T1000 (cell line): ENCODE measurements around the gene EMC10.
"Not testable (repeated sequence)": the region's sequence is repeated elsewhere in the genome, so short reads cannot be mapped to it uniquely, and the experiment has no call there.

Experiments
- DNase-seq: peaks from one replicate; lab custom pipeline; 2025; ENCODE audit warnings: mixed read lengths; lab: John Stamatoyannopoulos, UW

The EMC10 gene

GRCh38 chr19:50451223-50451534 lies 25.1 kb upstream of the EMC10 start:
- no peak for DNase-seq

- no peak for DNase-seq
Measured at GRCh38 chr19:50453243-50453642, 23.1 kb upstream of the EMC10 start.

GRCh38 chr19:50455992-50456391 lies 20.3 kb upstream of the EMC10 start:
- DNase-seq, result no peak

- no peak for DNase-seq
Measured at GRCh38 chr19:50457300-50457699, 19.0 kb upstream of the EMC10 start.

- no peak for DNase-seq
Measured at GRCh38 chr19:50458396-50459066, 17.8 kb upstream of the EMC10 start.

GRCh38 chr19:50459067-50459456 lies 17.2 kb upstream of the EMC10 start:
- DNase-seq, result no peak

- no peak for DNase-seq
Measured at GRCh38 chr19:50459638-50460037, 16.7 kb upstream of the EMC10 start.

- no peak for DNase-seq
Measured at GRCh38 chr19:50460161-50460765, 16.0 kb upstream of the EMC10 start.

GRCh38 chr19:50461066-50461875 lies 15.0 kb upstream of the EMC10 start:
- peak; percentile 14 for DNase-seq

- DNase-seq, result no peak
Measured at GRCh38 chr19:50462970-50463369, 13.3 kb upstream of the EMC10 start.

- no peak for DNase-seq
Measured at GRCh38 chr19:50464348-50464747, 12.0 kb upstream of the EMC10 start.

- no peak for DNase-seq
Measured at GRCh38 chr19:50465000-50465399, 11.3 kb upstream of the EMC10 start.

- DNase-seq, result no peak
Measured at GRCh38 chr19:50465986-50466705, 10.2 kb upstream of the EMC10 start.

GRCh38 chr19:50466706-50467039 lies 9.6 kb upstream of the EMC10 start:
- DNase-seq, result no peak

- no peak for DNase-seq
Measured at GRCh38 chr19:50467566-50467965, 8.7 kb upstream of the EMC10 start.

- DNase-seq, result no peak
Measured at GRCh38 chr19:50468818-50469217, 7.5 kb upstream of the EMC10 start.

GRCh38 chr19:50473336-50473735 lies 3.0 kb upstream of the EMC10 start:
- not testable (repeated sequence) for DNase-seq

- DNase-seq, result no peak
Measured at GRCh38 chr19:50475101-50475568, 1.2 kb upstream of the EMC10 start.

GRCh38 chr19:50475736-50476223 lies 527 bp upstream of the EMC10 start:
- DNase-seq, result no peak

- no peak for DNase-seq
Measured at GRCh38 chr19:50476907-50477238, 566 bp downstream of the EMC10 start.

GRCh38 chr19:50477751-50478515 lies 1.6 kb downstream of the EMC10 start:
- no peak for DNase-seq
